HG03521 (cell line): Measurements from ENCODE around the gene IL5.
"Not testable (repeated sequence)": the region's sequence is repeated elsewhere in the genome, so short reads cannot be mapped to it uniquely, and the experiment has no call there.

ENCODE experiments used
- ATAC-seq: cut with Tn5 transposase; IDR thresholded peaks from one replicate; pipeline ENCODE4 v1.9.1; 2021; ENCODE audit warnings: mild to moderate bottlenecking, moderate library complexity; ENCODE audit not compliant: unreplicated experiment

The IL5 gene

GRCh38 chr5:132530946-132531345 lies 12.4 kb downstream of the IL5 start:
- ATAC-seq, result no peak

GRCh38 chr5:132528866-132529634 lies 14.3 kb downstream of the IL5 start:
- no peak for ATAC-seq

- ATAC-seq, result no peak
Measured at GRCh38 chr5:132528021-132528420, 15.3 kb downstream of the IL5 start.

- no peak for ATAC-seq
Measured at GRCh38 chr5:132526974-132527564, 16.3 kb downstream of the IL5 start.

GRCh38 chr5:132526290-132526973 lies 16.9 kb downstream of the IL5 start:
- ATAC-seq, result no peak

GRCh38 chr5:132525299-132525724 lies 18.0 kb downstream of the IL5 start:
- ATAC-seq, result peak; percentile 63

GRCh38 chr5:132524877-132525276 lies 18.4 kb downstream of the IL5 start:
- not testable (repeated sequence) for ATAC-seq

GRCh38 chr5:132522067-132522466 lies 21.3 kb downstream of the IL5 start:
- ATAC-seq, result not testable (repeated sequence)

GRCh38 chr5:132513618-132514336 lies 29.5 kb downstream of the IL5 start:
- not testable (repeated sequence) for ATAC-seq

- ATAC-seq, result no peak
Measured at GRCh38 chr5:132510076-132510475, 33.2 kb downstream of the IL5 start.

- ATAC-seq, result peak; percentile 62
Measured at GRCh38 chr5:132506094-132506692, 37.1 kb downstream of the IL5 start.

- no peak for ATAC-seq
Measured at GRCh38 chr5:132505641-132506040, 37.7 kb downstream of the IL5 start.

GRCh38 chr5:132504746-132505145 lies 38.6 kb downstream of the IL5 start:
- ATAC-seq, result no peak

- no peak for ATAC-seq
Measured at GRCh38 chr5:132503244-132503643, 40.1 kb downstream of the IL5 start.

GRCh38 chr5:132501961-132502931 lies 41.1 kb downstream of the IL5 start:
- no peak for ATAC-seq

GRCh38 chr5:132501629-132501956 lies 41.7 kb downstream of the IL5 start:
- ATAC-seq, result no peak

GRCh38 chr5:132500931-132501628 lies 42.2 kb downstream of the IL5 start:
- ATAC-seq, result no peak

- no peak for ATAC-seq
Measured at GRCh38 chr5:132500244-132500930, 42.9 kb downstream of the IL5 start.
